GM18507 (cell line): ENCODE measurements around the gene RP2.

Source experiments
- DNase-seq: peaks from one replicate; pipeline ENCODE4 v3.0.0; 2011; ENCODE audit warnings: low read depth; ENCODE audit not compliant: insufficient read length; ENCODE audit errors: extremely low spot score
- FAIRE-seq: peaks from 2 replicates; lab custom pipeline; 2011; peaks lifted over from hg19 to GRCh38; lab: Jason Lieb, UNC

Gene RP2

GRCh38 chrX:46912603-46913491 is 76.0 kb downstream of the RP2 start:
- no peak for DNase-seq

GRCh38 chrX:46913667-46914066 is 76.8 kb downstream of the RP2 start:
- no peak for DNase-seq
- FAIRE-seq = no peak

More at GRCh38 chrX:46912603-46913491, 76.0 kb downstream of the RP2 start:
- no peak for FAIRE-seq

- FAIRE-seq = no peak
- DNase-seq = no peak
Measured at GRCh38 chrX:46916273-46916672, 79.4 kb downstream of the RP2 start.

- FAIRE-seq = no peak
- no peak for DNase-seq
Measured at GRCh38 chrX:46917622-46918021, 80.8 kb downstream of the RP2 start.

GRCh38 chrX:46918434-46918833 is 81.6 kb downstream of the RP2 start:
- FAIRE-seq = no peak

GRCh38 chrX:46920235-46920634 is 83.4 kb downstream of the RP2 start:
- no peak for FAIRE-seq
- no peak for DNase-seq

More at GRCh38 chrX:46918434-46918833, 81.6 kb downstream of the RP2 start:
- DNase-seq = no peak

- FAIRE-seq = no peak
- DNase-seq = no peak
Measured at GRCh38 chrX:46922611-46923010, 85.8 kb downstream of the RP2 start.

- no peak for DNase-seq
- FAIRE-seq = no peak
Measured at GRCh38 chrX:46927718-46928117, 90.9 kb downstream of the RP2 start.

GRCh38 chrX:46929439-46930261 is 92.8 kb downstream of the RP2 start:
- no peak for DNase-seq
- no peak for FAIRE-seq
